Fibroblast of mammary gland (primary cell): Measurements from ENCODE around the gene RASGRF2.

Experiments
- DNase-seq: peaks from one replicate; pipeline ENCODE4 v3.0.0-alpha.2; 2010; ENCODE audit warnings: low read depth
- H3K4me3 ChIP-seq: 2 replicates; pipeline ENCODE4 v1.5.1; 2011; ENCODE audit warnings: low read depth, mild to moderate bottlenecking, low read length, moderate library complexity; ENCODE audit not compliant: control insufficient read depth
- TF ChIP-seq, protein P1 (sequence below): conservative IDR thresholded peaks from 2 replicates; pipeline ENCODE4 v1.5.1; 2011; ENCODE audit warnings: low read depth, low read length, inconsistent platforms; ENCODE audit not compliant: control insufficient read depth, insufficient read depth

The RASGRF2 gene

GRCh38 chr5:81067406-81067805 is 107.2 kb downstream of the RASGRF2 start:
- TF ChIP-seq, protein P1, sequence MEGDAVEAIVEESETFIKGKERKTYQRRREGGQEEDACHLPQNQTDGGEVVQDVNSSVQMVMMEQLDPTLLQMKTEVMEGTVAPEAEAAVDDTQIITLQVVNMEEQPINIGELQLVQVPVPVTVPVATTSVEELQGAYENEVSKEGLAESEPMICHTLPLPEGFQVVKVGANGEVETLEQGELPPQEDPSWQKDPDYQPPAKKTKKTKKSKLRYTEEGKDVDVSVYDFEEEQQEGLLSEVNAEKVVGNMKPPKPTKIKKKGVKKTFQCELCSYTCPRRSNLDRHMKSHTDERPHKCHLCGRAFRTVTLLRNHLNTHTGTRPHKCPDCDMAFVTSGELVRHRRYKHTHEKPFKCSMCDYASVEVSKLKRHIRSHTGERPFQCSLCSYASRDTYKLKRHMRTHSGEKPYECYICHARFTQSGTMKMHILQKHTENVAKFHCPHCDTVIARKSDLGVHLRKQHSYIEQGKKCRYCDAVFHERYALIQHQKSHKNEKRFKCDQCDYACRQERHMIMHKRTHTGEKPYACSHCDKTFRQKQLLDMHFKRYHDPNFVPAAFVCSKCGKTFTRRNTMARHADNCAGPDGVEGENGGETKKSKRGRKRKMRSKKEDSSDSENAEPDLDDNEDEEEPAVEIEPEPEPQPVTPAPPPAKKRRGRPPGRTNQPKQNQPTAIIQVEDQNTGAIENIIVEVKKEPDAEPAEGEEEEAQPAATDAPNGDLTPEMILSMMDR: no peak
- no peak for DNase-seq
- H3K4me3 ChIP-seq: no peak overlapping the region

DNA sequence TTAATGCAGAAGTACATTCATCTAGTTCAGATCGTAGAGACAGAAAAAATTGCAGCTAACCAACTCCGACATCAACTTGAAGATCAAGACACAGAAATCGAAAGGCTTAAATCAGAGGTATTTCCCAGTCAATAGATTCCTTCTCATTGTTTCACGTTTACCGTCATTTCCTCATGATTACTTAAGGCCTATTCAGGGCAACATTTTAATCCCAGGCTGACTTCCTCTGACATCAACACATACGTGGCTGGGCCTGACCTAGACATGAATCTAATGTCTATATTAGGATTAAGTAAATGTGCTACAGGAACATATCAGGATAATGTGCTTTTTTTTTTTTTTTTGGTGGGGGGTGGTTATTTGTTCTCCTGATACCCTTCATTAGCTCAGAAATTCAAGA is 107.9 kb downstream of the RASGRF2 start:
- no peak for DNase-seq
- H3K4me3 ChIP-seq: no peak overlapping the region
- TF ChIP-seq, protein P1: no peak

- no peak overlapping the region for H3K4me3 ChIP-seq
- TF ChIP-seq, protein P1: no peak
- DNase-seq: no peak
These were observed 108.5 kb downstream of the RASGRF2 start for GRCh38 chr5:81068635-81069034.

GRCh38 chr5:81069990-81070389 is 109.8 kb downstream of the RASGRF2 start:
- DNase-seq: no peak
- no peak overlapping the region for H3K4me3 ChIP-seq
- TF ChIP-seq, protein P1: no peak

GRCh38 chr5:81070571-81071255 is 110.5 kb downstream of the RASGRF2 start:
- DNase-seq: no peak
- TF ChIP-seq, protein P1: no peak
- H3K4me3 ChIP-seq: no peak overlapping the region

DNA sequence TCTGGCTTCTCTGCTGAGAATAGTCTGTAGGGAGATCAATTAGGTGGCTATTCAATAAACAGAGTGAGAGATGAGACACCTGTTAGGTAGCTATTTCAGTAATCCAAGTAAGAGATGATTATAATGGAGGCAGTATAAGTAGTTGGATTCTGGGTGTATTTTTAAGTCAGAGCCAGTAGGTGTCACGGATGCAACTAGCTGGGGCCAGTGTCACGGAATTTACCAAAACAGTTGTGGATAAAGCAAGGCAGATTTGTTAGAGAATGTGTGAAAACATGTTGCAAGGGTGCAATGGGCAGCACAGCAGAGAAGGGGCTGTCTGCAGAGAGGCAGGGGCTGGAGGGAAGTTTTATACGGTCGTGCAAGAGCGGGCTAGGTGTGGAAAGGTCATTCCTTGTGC is 114.9 kb downstream of the RASGRF2 start:
- no peak overlapping the region for H3K4me3 ChIP-seq
- DNase-seq: no peak
- TF ChIP-seq, protein P1: no peak
